Sigmoid colon (tissue), 3 donors: ENCODE data around the gene CUEDC2.

Experiments used
- POLR2A ChIP-seq, 2 donors: fragments of 450-650 bp; IDR thresholded peaks; one replicate each; pipeline ENCODE4 v1.6.1; 2016; ENCODE audit warnings: antibody characterized with exemption in 2 of 2, mild to moderate bottlenecking in 2 of 2, moderate library complexity in 2 of 2
- TF ChIP-seq, protein P1 (sequence below), 4 experiments: fragments of 450-650 bp in 3 of 4; fragments of 200-600 bp in 1 of 4; IDR thresholded peaks; one replicate each; pipeline ENCODE4 v1.5.1; 2016 to 2019; ENCODE audit warnings: antibody characterized with exemption in 4 of 4, mild to moderate bottlenecking in 3 of 4, moderate library complexity in 2 of 4

DNA sequence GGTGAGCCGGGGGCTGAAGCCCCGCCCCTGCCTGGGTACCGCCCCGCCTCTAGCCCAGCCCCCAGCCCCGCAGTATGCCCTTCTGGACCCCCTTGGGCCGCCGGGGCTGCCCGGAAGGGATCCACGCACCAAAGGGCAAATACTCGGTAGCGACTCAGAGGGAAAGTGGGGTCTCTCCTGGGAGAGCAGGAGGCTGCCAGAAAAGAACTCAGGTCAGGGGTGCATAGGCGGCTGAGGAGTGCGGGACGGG, 10.9 kb downstream of the CUEDC2 start:
- TF ChIP-seq, protein P1, sequence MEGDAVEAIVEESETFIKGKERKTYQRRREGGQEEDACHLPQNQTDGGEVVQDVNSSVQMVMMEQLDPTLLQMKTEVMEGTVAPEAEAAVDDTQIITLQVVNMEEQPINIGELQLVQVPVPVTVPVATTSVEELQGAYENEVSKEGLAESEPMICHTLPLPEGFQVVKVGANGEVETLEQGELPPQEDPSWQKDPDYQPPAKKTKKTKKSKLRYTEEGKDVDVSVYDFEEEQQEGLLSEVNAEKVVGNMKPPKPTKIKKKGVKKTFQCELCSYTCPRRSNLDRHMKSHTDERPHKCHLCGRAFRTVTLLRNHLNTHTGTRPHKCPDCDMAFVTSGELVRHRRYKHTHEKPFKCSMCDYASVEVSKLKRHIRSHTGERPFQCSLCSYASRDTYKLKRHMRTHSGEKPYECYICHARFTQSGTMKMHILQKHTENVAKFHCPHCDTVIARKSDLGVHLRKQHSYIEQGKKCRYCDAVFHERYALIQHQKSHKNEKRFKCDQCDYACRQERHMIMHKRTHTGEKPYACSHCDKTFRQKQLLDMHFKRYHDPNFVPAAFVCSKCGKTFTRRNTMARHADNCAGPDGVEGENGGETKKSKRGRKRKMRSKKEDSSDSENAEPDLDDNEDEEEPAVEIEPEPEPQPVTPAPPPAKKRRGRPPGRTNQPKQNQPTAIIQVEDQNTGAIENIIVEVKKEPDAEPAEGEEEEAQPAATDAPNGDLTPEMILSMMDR (IDR thresholded peaks at IDR 0.05) = no peak
- TF ChIP-seq POLR2A (IDR thresholded peaks at IDR 0.05) = no peak
